Activated CD4-positive, alpha-beta T cell treated with anti-CD3 and anti-CD28 coated beads, Interleukin-2, amount 10 ng/mL, durations not matched to agents 24 days and 14 days (primary cell): Measurements from ENCODE around the gene TMEM44. TPM values are rescaled to one million over a fixed set of nuclear protein-coding genes. Genes with fewer than 3 reads are reported as not detected.

ENCODE experiments used
- DNase-seq: peaks from one replicate; pipeline ENCODE4 v3.0.0; 2022
- H3K27ac Mint-ChIP-seq: one replicate; pipeline ENCODE4 v1.8.0; 2022; ENCODE audit warnings: mild to moderate bottlenecking, mixed read lengths
- H3K27me3 Mint-ChIP-seq: one replicate; pipeline ENCODE4 v1.8.0; 2022; ENCODE audit warnings: mixed read lengths
- H3K36me3 Mint-ChIP-seq: one replicate; pipeline ENCODE4 v1.8.0; 2022; ENCODE audit warnings: low read depth, mild to moderate bottlenecking, mixed read lengths
- H3K4me1 Mint-ChIP-seq: one replicate; pipeline ENCODE4 v1.8.0; 2021; ENCODE audit warnings: mixed read lengths
- H3K4me3 Mint-ChIP-seq: one replicate; pipeline ENCODE4 v1.8.0; 2022; ENCODE audit warnings: mild to moderate bottlenecking, moderate library complexity, mixed read lengths
- H3K9me3 Mint-ChIP-seq: one replicate; pipeline ENCODE4 v1.8.0; 2021; ENCODE audit warnings: mixed read lengths
- intact Hi-C: fragments of 100-400 bp; cut with micrococcal nuclease; formaldehyde crosslinking; loops from one replicate; pipeline ENCODE4 v1.15.1; 2023
- total RNA-seq: library from RNA; stranded (reverse); gene quantifications from 2 replicates; pipeline ENCODE4 v1.2.3, GENCODE V29; 2022

TMEM44 gene
- total RNA-seq, 1 donor from 2014 or later, result 2.4 TPM

DNA sequence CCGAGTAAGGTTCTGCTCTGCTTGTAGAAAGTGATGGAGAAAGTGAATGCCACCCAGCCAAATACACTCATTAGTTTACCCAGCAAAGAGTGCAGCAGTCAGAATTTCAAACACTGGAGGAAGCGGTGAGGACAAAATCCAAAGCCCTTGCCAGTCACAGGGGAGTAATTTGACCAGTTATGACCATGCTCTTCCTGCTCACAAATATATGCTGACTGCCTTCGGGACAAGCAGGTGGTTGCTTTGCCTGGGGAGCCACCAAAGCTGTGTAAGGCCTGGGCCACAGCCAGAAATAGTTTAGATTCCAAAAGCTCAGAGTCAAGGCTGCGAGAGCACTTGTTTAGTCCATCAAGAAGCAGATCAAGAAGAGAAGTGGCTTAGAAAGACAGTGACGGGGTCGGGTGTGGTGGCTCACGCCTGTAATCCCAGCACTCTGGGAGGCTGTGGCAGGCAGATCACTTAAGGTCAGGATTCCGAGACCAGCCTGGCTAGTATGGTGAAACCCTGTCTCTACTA lies 95.4 kb downstream of the TMEM44 start:
- H3K4me1 Mint-ChIP-seq, result peaks cover 6% of the 10 kb centered on the region
- DNase-seq, result no peak
- H3K27ac Mint-ChIP-seq, result no peak overlapping the region
- intact Hi-C loops, result no loop called here
- no peaks in the 10 kb centered on the region for H3K36me3 Mint-ChIP-seq
- H3K4me3 Mint-ChIP-seq, result no peak overlapping the region
- peaks cover 19% of the 10 kb centered on the region for H3K9me3 Mint-ChIP-seq
- H3K27me3 Mint-ChIP-seq, result no peaks in the 10 kb centered on the region

Other genes starting within 250 kb of the TMEM44 start
- 0.12 and 0.26 TPM in 2 replicates for gene GP5, start 234.2 kb downstream of the TMEM44 start, total RNA-seq
- 181 and 193 TPM in 2 replicates for gene ATP13A3, start 146.4 kb downstream of the TMEM44 start, total RNA-seq
- gene LSG1, start 38.8 kb upstream of the TMEM44 start, total RNA-seq, result 59.0 and 60.2 TPM in 2 replicates
- gene FAM43A, start 52.5 kb upstream of the TMEM44 start, total RNA-seq, result 7.0 TPM in 2 replicates